HFFc6 (cell line): ENCODE measurements around the gene TXNRD2. TPM values are rescaled to one million over a fixed set of nuclear protein-coding genes. Genes with fewer than 3 reads are reported as not detected.
"Not testable (repeated sequence)": the region's sequence is repeated elsewhere in the genome, so short reads cannot be mapped to it uniquely, and the experiment has no call there.

Experiments
- DNase-seq: peaks from one replicate; pipeline ENCODE4 v3.0.0-alpha.2; 2018
- H3K27ac Mint-ChIP-seq: 2 replicates; pipeline ENCODE4 v1.8.0; 2020; ENCODE audit warnings: mild to moderate bottlenecking, mixed read lengths
- H3K27me3 Mint-ChIP-seq: 2 replicates; pipeline ENCODE4 v1.8.0; 2021; ENCODE audit warnings: mild to moderate bottlenecking, moderate library complexity, mixed read lengths; ENCODE audit not compliant: insufficient read depth
- H3K36me3 Mint-ChIP-seq: 2 replicates; pipeline ENCODE4 v1.8.0; 2021; ENCODE audit warnings: low read depth, mixed read lengths
- H3K4me1 Mint-ChIP-seq: 2 replicates; pipeline ENCODE4 v1.8.0; 2020; ENCODE audit warnings: low read depth, mixed read lengths
- H3K4me3 Mint-ChIP-seq: 2 replicates; pipeline ENCODE4 v1.8.0; 2020; ENCODE audit warnings: mild to moderate bottlenecking, moderate library complexity, mixed read lengths
- H3K9me3 Mint-ChIP-seq: 2 replicates; pipeline ENCODE4 v1.8.0; 2020; ENCODE audit warnings: mild to moderate bottlenecking, mixed read lengths
- total RNA-seq, 6 experiments: library from RNA; stranded (reverse); fragmentation: NEBNext Ultra II Directional; extraction: Animal tissue kit (Norgen Biotek cat#: 25700); gene quantifications; 2 replicates in 1 of 6; 3 replicates in 5 of 6; pipeline ENCODE4 v1.2.3, GENCODE V29; 2021
- TF ChIP-seq, protein P1 (sequence below): fragments of 200-600 bp; sonication (generic); IDR thresholded peaks from 2 replicates; pipeline ENCODE4 v1.5.0; 2021; ENCODE audit warnings: antibody characterized with exemption, mild to moderate bottlenecking

The TXNRD2 gene
- total RNA-seq, 6 experiments from 2014 or later, result 24.8 to 30.6 (median 28.3) TPM

DNA sequence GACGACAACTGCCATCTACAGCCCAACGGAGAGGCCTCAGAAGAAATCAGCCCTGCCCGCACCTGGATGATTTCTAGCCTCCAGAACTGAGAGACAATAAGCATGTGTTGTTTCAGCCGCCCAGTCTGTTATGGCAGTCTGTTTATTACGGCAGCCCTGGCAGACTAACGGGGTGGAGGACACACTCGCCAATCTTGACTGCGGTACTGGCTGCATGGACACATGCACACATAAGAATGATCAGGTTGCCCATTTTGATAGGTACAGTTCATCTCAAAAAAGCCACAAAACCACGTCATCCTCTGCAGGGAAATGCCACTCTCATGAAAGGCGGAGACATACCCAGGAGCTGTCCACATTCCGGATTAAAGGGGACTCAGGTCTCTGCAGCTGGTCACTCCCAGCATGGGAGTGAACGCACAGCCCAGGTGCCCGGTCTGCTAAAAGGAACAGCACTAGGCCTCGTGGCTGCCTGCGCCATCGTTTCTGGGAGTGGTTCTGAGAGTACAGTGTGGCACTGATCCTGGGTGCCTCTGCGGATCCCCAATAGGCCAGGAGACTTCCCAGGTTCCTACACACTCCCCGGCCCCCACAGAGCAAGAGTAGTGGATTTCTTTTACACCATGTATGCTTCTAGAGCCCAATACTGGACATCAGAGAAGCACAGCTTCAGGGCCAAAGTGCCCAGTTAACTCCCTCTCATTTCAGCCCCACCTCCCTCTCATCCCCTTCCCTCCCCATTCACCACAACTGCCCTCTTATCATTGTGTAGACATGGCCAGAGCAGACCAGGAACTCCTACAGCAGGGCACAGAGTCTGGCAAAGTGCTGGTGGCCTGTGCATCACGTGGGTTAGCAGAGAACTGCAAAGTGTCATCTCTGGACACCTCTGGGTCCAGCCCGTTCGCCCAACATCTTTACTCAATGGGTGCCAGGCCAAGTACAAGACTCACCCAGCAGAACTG, 11.8 kb downstream of the TXNRD2 start:
- no peak overlapping the region for H3K4me3 Mint-ChIP-seq
- no peak for DNase-seq
- TF ChIP-seq, protein P1, sequence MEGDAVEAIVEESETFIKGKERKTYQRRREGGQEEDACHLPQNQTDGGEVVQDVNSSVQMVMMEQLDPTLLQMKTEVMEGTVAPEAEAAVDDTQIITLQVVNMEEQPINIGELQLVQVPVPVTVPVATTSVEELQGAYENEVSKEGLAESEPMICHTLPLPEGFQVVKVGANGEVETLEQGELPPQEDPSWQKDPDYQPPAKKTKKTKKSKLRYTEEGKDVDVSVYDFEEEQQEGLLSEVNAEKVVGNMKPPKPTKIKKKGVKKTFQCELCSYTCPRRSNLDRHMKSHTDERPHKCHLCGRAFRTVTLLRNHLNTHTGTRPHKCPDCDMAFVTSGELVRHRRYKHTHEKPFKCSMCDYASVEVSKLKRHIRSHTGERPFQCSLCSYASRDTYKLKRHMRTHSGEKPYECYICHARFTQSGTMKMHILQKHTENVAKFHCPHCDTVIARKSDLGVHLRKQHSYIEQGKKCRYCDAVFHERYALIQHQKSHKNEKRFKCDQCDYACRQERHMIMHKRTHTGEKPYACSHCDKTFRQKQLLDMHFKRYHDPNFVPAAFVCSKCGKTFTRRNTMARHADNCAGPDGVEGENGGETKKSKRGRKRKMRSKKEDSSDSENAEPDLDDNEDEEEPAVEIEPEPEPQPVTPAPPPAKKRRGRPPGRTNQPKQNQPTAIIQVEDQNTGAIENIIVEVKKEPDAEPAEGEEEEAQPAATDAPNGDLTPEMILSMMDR, result no peak
- H3K27me3 Mint-ChIP-seq, result no peaks in the 10 kb centered on the region; the same call in 1 of the 2 replicates
- H3K27ac Mint-ChIP-seq, result no peak overlapping the region
- no peaks in the 10 kb centered on the region for H3K9me3 Mint-ChIP-seq
- H3K36me3 Mint-ChIP-seq, result peaks cover 5% of the 10 kb centered on the region; the same call in 1 of the 2 replicates
- H3K4me1 Mint-ChIP-seq, result no peaks in the 10 kb centered on the region

DNA sequence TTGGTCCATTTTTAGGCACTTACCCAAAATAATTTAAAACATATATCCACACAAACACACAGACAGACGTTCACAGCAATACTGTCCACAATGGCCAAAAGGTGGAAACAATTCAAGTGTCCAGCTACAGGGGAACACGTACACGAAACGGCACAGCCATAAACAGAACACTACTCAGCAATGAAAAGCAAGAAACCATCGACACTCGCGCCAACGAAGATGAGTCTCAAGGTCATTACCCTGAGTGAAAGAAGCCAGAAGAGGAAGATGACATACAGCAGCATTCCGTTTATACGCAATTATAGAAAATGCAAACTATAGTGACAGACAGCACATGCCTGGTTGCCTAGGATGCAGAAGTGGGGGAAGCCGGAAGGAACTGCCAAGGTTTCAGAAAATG, 13.4 kb downstream of the TXNRD2 start:
- H3K27ac Mint-ChIP-seq, result no peak overlapping the region
- TF ChIP-seq, protein P1, result no peak
- peaks cover 5% of the 10 kb centered on the region; the same call in 1 of the 2 replicates for H3K36me3 Mint-ChIP-seq
- H3K4me1 Mint-ChIP-seq, result no peaks in the 10 kb centered on the region
- DNase-seq, result no peak
- H3K27me3 Mint-ChIP-seq, result no peaks in the 10 kb centered on the region; the same call in 1 of the 2 replicates
- no peaks in the 10 kb centered on the region for H3K9me3 Mint-ChIP-seq
- H3K4me3 Mint-ChIP-seq, result no peak overlapping the region

DNA sequence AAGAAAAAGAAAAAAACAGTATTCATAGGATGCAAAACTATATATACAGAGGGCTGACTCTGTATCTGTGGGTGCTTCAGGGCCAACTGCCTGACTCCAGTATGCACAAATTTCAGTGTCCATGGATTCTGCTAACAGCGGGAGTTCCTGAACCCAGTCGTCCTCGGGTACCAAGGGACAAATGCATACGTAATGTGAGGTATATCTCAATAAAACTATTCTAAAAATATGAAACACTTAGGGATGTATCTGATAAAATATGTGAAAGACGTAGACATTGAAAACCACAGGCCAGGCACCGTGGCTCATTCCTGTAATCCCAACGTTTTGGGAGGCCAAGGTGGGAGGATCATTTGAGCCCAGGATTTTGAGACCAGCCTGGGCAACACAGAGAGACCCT, 13.9 kb downstream of the TXNRD2 start:
- Mint-ChIP-seq H3K27me3 (no peaks in the 10 kb centered on the region; the same call in 1 of the 2 replicates), H3K27ac (no peak overlapping the region), H3K9me3 (no peaks in the 10 kb centered on the region), H3K4me1 (no peaks in the 10 kb centered on the region), H3K36me3 (peaks cover 5% of the 10 kb centered on the region; the same call in 1 of the 2 replicates), H3K4me3 (no peak overlapping the region)
- no peak for DNase-seq
- TF ChIP-seq, protein P1, result no peak

DNA sequence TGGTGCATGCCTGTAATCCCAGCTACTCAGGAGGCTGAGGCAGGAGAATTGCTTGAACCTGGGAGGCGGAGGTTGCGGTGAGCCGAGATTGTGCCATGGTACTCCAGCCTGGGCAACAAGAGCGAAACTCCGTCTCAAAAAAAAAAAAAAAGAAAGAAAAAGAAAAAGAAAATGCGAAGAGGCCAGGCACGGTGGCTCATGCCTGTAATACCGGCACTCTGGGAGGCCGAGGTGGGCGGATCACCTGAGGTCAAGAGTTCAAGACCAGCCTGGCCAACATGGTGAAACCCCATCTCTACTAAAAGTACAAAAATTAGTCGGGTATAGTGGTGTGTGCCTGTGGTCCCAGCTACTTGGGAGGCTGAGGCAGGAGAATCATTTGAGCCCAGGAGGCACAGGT, 15.6 kb downstream of the TXNRD2 start:
- H3K4me3 Mint-ChIP-seq, H3K27me3 Mint-ChIP-seq, H3K36me3 Mint-ChIP-seq, H3K27ac Mint-ChIP-seq, H3K9me3 Mint-ChIP-seq, H3K4me1 Mint-ChIP-seq, DNase-seq: not testable (repeated sequence)

DNA sequence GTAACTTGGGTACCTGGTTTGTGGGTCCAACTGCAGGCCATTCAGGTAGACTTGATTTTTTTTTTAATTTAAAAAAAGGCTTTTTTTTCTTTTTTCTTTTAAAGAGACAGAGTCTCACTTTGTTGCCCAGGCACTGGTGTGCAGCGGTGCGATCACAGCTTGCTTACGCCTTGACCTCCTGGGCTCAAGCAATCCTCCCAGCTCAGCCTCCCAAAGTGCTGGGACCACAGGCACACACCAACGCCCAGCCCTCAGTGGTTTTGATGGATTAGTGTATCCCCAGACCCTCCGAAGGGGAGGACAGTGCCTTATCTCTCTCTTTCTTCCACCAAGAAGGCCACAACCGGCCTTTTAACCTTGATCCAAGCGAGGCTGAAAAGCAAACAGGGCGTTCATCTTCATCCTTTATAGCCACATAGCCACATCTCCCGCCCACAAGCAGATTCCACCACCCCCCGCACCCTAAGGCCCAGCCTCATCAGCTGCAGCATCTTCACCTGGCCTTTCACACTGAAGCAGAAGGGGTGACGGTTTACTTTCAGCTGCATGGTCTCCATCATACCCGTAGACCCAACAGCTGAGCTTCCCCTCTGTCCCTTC, 17.6 kb downstream of the TXNRD2 start:
- Mint-ChIP-seq H3K4me1 (no peaks in the 10 kb centered on the region), H3K27me3 (no peaks in the 10 kb centered on the region; the same call in 1 of the 2 replicates), H3K36me3 (no peaks in the 10 kb centered on the region), H3K9me3 (no peaks in the 10 kb centered on the region), H3K4me3 (no peak overlapping the region), H3K27ac (no peak overlapping the region)
- no peak for DNase-seq
- TF ChIP-seq, protein P1, result no peak

DNA sequence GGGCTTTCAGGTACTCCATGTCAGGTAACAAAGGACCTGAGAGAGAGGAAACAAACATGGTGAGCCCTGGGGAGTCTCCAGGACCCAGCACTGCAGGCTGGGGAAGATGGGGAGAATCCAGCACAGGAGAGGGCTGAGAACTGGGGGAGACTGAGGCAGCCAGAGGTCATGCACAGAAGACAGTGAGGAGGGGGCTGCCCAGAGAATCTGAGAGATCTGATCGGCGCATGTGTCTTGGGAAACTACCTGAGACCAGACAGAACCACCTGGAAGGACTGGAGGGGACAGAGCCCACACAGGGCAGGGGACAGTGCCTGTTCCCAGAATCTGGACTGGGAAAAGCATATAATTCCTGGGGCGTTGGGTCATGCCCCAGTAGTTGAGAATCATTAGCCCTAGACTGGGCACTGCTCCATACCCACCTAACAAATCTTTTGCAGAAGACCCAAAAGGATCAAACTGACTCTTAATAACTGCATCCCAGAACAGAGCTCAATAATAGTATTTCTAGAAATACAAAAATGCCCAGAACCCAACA, 20.0 kb downstream of the TXNRD2 start:
- Mint-ChIP-seq H3K27me3 (no peaks in the 10 kb centered on the region; the same call in 1 of the 2 replicates), H3K27ac (no peak overlapping the region), H3K4me3 (no peak overlapping the region), H3K4me1 (no peaks in the 10 kb centered on the region), H3K9me3 (no peaks in the 10 kb centered on the region), H3K36me3 (no peaks in the 10 kb centered on the region)
- no peak for DNase-seq
- TF ChIP-seq, protein P1, result no peak
